OCI-LY3 (cell line): ENCODE measurements around the gene AFDN.

Source experiments
- EZH2phosphoT487 ChIP-seq: fragments of 200-600 bp; shearing (Covaris generic); IDR thresholded peaks from 2 replicates; pipeline ENCODE4 v1.6.1; 2018; ENCODE audit warnings: antibody characterized with exemption, mixed run types, low read depth
- TF ChIP-seq, protein P1 (sequence below): fragments of 200-600, 300-600 bp; sonication (generic); IDR thresholded peaks from 2 replicates; pipeline ENCODE4 v1.5.1; 2014; ENCODE audit warnings: antibody characterized with exemption, low read length, low read depth

DNA sequence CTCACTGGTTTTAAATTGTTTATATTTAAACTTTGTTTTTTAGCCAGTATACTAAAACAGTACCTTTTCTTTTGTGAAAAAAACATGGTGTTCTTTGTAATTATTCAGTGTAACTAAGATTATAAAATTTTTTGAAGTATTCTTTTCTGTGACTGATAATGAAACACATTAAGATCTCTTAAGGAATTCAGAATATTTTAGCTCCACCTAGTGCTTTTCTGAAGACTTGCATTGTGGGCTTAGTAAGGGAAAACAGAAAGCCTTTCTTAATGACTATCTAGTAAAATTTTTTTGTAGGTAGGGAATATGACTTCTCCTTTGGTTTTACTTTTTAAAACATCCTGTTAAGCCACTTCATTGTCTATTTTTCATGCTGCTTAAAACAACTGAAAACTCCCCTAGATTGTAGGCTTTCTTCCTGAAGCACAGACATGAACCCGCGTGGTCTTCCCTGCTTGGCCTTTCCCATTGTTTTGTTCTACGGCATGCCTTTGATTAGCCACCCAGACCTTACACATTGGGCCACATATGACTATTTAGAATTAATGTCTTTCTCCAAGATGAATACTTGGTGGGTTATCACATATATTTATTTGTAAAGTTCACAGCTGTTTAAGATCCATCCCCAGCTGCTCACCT lies 72.1 kb downstream of the AFDN start:
- TF ChIP-seq, protein P1, sequence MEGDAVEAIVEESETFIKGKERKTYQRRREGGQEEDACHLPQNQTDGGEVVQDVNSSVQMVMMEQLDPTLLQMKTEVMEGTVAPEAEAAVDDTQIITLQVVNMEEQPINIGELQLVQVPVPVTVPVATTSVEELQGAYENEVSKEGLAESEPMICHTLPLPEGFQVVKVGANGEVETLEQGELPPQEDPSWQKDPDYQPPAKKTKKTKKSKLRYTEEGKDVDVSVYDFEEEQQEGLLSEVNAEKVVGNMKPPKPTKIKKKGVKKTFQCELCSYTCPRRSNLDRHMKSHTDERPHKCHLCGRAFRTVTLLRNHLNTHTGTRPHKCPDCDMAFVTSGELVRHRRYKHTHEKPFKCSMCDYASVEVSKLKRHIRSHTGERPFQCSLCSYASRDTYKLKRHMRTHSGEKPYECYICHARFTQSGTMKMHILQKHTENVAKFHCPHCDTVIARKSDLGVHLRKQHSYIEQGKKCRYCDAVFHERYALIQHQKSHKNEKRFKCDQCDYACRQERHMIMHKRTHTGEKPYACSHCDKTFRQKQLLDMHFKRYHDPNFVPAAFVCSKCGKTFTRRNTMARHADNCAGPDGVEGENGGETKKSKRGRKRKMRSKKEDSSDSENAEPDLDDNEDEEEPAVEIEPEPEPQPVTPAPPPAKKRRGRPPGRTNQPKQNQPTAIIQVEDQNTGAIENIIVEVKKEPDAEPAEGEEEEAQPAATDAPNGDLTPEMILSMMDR = peak; percentile 68
- no peak for TF ChIP-seq EZH2phosphoT487
